ENCODE measurements around the gene SORBS2. TPM values are rescaled to one million over a fixed set of nuclear protein-coding genes. Genes with fewer than 3 reads are reported as not detected.

The SORBS2 gene
- total and polyA plus RNA-seq, 4 donors, result 11.2 to 70.4 (median 26.4) TPM

DNA sequence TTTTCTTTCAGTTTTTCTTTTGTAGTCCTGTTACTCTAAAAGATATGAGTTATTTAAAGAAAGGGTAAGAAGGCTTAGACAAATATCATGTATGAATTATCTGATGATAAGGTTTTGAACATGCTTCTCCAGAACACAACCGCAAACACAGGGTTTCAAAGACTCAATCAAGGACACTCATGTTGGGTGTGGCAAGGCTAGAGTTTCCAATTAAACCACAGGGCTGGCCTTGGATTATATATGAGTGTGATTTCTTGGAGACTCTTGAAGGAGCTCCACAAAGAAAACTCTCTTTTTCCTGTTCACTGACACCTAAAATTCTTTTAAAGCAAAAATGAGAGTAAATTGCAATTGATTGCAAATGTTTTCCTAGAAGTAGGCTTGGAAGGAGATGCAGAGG is 166.6 kb downstream of the SORBS2 start:
- TF ChIP-seq, protein P1, sequence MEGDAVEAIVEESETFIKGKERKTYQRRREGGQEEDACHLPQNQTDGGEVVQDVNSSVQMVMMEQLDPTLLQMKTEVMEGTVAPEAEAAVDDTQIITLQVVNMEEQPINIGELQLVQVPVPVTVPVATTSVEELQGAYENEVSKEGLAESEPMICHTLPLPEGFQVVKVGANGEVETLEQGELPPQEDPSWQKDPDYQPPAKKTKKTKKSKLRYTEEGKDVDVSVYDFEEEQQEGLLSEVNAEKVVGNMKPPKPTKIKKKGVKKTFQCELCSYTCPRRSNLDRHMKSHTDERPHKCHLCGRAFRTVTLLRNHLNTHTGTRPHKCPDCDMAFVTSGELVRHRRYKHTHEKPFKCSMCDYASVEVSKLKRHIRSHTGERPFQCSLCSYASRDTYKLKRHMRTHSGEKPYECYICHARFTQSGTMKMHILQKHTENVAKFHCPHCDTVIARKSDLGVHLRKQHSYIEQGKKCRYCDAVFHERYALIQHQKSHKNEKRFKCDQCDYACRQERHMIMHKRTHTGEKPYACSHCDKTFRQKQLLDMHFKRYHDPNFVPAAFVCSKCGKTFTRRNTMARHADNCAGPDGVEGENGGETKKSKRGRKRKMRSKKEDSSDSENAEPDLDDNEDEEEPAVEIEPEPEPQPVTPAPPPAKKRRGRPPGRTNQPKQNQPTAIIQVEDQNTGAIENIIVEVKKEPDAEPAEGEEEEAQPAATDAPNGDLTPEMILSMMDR (IDR thresholded peaks at IDR 0.05; ENCODE audit: control extremely low read depth, extremely low read depth), result no peak
- no peaks in the 10 kb centered on the region for H3K27me3 ChIP-seq (ENCODE audit: control insufficient read depth in 3 of 3, insufficient read depth in 3 of 3, low read length in 2 of 3)
- H3K4me3 ChIP-seq, result no peak overlapping the region
- 70 to 81% methylated on average over 1 of the region's 1 CpG for WGBS, 2 donors
- H3K4me1 ChIP-seq (ENCODE audit: control insufficient read depth in 5 of 5, insufficient read depth in 5 of 5, low read length in 5 of 5), result peaks cover 0 to 3% (median 0%) of the 10 kb centered on the region in 5 donors
- ATAC-seq (ENCODE audit: insufficient read depth, low FRiP score) (no peak), DNase-seq (no peak)
- no peak overlapping the region for H3K27ac ChIP-seq (ENCODE audit: low read depth in 1 of 2, low read length in 1 of 2)
- peaks cover 0 to 29% (median under 1%) of the 10 kb centered on the region in 4 donors for H3K36me3 ChIP-seq (ENCODE audit: control insufficient read depth in 4 of 4, insufficient read depth in 4 of 4, low read length in 4 of 4)
- H3K9ac ChIP-seq (ENCODE audit: insufficient read depth in 1 of 2, low read length in 2 of 2), result no peak overlapping the region
- no peaks in the 10 kb centered on the region for H3K9me3 ChIP-seq (ENCODE audit: control insufficient read depth in 4 of 4, insufficient read depth in 3 of 4, low read length in 3 of 4)

DNA sequence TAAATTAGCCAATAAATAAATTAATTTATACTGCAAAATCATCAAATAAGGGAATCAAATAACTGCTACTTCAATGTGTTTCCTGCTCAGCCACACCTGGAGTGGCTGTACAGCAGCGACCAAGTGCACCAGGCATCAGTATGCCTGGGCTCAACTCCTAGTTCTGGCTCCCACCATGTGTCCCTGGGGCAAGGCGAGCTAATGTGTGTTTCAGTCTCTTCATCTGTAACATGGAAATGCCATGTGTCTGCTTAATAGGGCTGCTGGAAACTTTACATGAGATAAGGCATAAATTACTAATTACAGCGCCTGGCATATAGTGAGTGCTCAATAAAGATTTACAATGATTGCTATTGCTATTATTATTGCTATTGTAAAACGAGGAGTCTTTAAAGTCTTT is 167.6 kb downstream of the SORBS2 start:
- H3K4me1 ChIP-seq (ENCODE audit: control insufficient read depth in 5 of 5, insufficient read depth in 5 of 5, low read length in 5 of 5), result peaks cover 0 to 3% (median 0%) of the 10 kb centered on the region in 5 donors
- no peak overlapping the region for H3K9ac ChIP-seq (ENCODE audit: insufficient read depth in 1 of 2, low read length in 2 of 2)
- H3K9me3 ChIP-seq (ENCODE audit: control insufficient read depth in 4 of 4, insufficient read depth in 3 of 4, low read length in 3 of 4), result no peaks in the 10 kb centered on the region
- WGBS, 2 donors, result 90 to 92% methylated on average over 4 of the region's 4 CpGs
- H3K36me3 ChIP-seq (ENCODE audit: control insufficient read depth in 4 of 4, insufficient read depth in 4 of 4, low read length in 4 of 4), result peaks cover 0 to 29% (median under 1%) of the 10 kb centered on the region in 4 donors
- H3K4me3 ChIP-seq, result no peak overlapping the region
- TF ChIP-seq, protein P1 (IDR thresholded peaks at IDR 0.05; ENCODE audit: control extremely low read depth, extremely low read depth), result no peak
- no peaks in the 10 kb centered on the region for H3K27me3 ChIP-seq (ENCODE audit: control insufficient read depth in 3 of 3, insufficient read depth in 3 of 3, low read length in 2 of 3)
- DNase-seq (no peak), ATAC-seq (ENCODE audit: insufficient read depth, low FRiP score) (no peak)
- peak overlapping the region in 1 of 2 donors; percentile 4 for H3K27ac ChIP-seq (ENCODE audit: low read depth in 1 of 2, low read length in 1 of 2)

DNA sequence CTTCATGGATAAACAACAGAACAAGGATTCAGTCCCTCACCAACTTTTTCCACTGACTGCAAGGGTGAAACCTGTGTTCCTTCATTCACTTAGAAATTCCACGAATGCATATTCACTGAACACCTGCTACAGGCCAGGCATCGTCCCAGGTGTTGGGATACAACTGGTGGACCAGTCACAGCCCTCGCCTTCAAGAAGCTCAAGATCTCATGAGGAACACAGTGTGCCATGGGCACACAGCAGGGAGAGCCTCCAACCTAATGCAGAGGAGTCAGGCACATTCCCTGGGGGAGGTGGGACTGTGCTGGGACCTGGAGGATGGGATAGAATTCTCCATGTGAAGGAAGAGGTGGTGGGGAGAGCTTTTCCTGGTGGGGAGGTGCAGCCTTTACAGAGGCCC is 169.1 kb downstream of the SORBS2 start:
- Histone ChIP-seq H3K9me3 (ENCODE audit: control insufficient read depth in 4 of 4, insufficient read depth in 3 of 4, low read length in 3 of 4) (no peaks in the 10 kb centered on the region), H3K4me1 (ENCODE audit: control insufficient read depth in 5 of 5, insufficient read depth in 5 of 5, low read length in 5 of 5) (peaks cover 0 to 13% (median 3%) of the 10 kb centered on the region in 5 donors), H3K9ac (ENCODE audit: insufficient read depth in 1 of 2, low read length in 2 of 2) (no peak overlapping the region), H3K27ac (ENCODE audit: low read depth in 1 of 2, low read length in 1 of 2) (no peak overlapping the region), H3K36me3 (ENCODE audit: control insufficient read depth in 4 of 4, insufficient read depth in 4 of 4, low read length in 4 of 4) (peaks cover 0 to 31% (median under 1%) of the 10 kb centered on the region in 4 donors), H3K27me3 (ENCODE audit: control insufficient read depth in 3 of 3, insufficient read depth in 3 of 3, low read length in 2 of 3) (no peaks in the 10 kb centered on the region), H3K4me3 (no peak overlapping the region)
- TF ChIP-seq, protein P1 (IDR thresholded peaks at IDR 0.05; ENCODE audit: control extremely low read depth, extremely low read depth), result no peak
- 86 to 91% methylated on average over 3 of the region's 3 CpGs for WGBS, 2 donors
- DNase-seq (no peak), ATAC-seq (ENCODE audit: insufficient read depth, low FRiP score) (no peak)
